ENCODE measurements around the gene RAB2B.

DNA sequence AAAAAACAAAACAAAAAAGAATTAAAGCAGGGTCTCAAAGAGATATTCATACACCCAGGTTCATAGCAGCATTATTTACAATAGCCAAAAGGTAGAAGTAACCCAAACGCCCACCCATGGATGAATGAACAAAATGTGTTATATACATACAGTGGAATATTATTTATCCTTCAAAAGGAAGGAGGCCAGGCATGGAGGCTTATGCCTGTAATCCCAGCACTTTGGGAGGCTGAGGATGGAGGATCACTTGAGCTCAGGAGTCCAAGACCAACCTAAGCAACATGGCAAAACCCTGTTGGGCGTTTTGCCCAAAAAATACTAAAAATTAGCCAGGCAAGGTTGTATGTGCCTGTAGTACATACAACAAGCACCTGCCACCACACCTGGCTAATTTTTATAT is 29.8 kb upstream of the RAB2B start:
- no peak for TF ChIP-seq EZH2phosphoT487 (IDR thresholded peaks at IDR 0.05; ENCODE audit: borderline replicate concordance, low read length)
- TF ChIP-seq, protein P1, sequence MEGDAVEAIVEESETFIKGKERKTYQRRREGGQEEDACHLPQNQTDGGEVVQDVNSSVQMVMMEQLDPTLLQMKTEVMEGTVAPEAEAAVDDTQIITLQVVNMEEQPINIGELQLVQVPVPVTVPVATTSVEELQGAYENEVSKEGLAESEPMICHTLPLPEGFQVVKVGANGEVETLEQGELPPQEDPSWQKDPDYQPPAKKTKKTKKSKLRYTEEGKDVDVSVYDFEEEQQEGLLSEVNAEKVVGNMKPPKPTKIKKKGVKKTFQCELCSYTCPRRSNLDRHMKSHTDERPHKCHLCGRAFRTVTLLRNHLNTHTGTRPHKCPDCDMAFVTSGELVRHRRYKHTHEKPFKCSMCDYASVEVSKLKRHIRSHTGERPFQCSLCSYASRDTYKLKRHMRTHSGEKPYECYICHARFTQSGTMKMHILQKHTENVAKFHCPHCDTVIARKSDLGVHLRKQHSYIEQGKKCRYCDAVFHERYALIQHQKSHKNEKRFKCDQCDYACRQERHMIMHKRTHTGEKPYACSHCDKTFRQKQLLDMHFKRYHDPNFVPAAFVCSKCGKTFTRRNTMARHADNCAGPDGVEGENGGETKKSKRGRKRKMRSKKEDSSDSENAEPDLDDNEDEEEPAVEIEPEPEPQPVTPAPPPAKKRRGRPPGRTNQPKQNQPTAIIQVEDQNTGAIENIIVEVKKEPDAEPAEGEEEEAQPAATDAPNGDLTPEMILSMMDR (IDR thresholded peaks at IDR 0.05; ENCODE audit: low read depth, low read length, poor library complexity, severe bottlenecking): no peak
